GM19351 (cell line): ENCODE results near the gene CCDC102B.
A peak's percentile ranks its signal among the peaks of the same experiment; 100 is the strongest.
"Not testable (repeated sequence)": the region's sequence is repeated elsewhere in the genome, so short reads cannot be mapped to it uniquely, and the experiment has no call there.

Experiments
- ATAC-seq: cut with Tn5 transposase; IDR thresholded peaks from one replicate; pipeline ENCODE4 v1.9.1; 2021; ENCODE audit warnings: mild to moderate bottlenecking, moderate library complexity; ENCODE audit not compliant: unreplicated experiment

The CCDC102B gene

DNA sequence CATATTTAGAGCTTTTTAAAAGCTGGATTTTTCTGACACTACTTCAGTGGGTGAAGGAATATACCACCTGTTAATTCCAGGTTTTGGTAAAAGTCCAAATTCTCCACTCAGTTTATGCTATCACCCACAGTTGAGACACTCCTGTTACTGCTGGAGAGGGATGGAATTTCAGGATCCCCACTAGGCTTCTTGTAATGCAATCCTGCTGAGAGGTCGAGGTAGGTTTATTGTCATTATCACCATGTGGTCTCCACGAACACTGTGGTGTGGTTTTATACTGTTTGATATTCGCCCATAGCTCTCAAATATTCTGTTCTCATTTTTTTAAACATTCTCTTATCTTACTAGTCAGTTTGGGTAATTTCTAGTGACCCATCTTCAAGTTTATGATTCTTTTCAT, 167.9 kb downstream of the CCDC102B start:
- ATAC-seq, result no peak

DNA sequence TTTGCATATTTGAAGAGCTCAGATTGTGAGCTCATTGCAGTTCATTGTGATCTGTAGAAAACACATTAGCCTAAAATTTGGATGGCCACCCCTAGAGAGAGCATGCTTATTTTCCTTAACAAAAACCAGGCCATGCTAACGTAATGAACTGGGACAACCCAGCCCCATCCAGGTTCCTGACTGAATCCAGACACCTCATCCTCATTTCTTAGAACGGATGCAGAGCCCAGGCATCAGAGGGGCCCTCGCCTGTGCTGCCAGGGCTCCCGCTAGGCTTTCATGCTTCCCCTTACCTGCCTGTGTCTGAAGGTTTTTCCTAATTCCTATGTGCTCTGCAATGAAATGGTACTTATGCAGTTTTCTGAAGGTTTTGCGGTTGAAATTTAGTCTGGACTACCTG, 171.1 kb downstream of the CCDC102B start:
- no peak for ATAC-seq

DNA sequence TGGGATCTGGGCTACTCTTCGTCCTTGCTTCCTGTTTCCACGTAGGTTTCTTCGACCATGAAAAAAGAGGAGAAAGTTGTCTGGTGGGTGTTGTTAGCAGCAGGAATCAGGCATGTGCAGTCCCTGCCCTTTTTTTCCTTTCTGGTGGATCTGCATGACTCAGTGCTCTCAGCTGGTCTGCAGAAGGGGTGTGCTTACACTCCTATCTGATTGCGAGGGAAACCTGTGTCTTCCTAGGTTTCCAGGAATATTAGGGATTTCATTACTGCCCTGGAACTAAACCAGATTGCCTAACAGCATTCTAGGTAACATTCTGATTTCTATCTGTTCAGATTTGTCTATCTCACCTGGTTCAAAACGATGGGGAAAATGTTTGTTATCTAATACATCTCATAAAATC, 174.3 kb downstream of the CCDC102B start:
- ATAC-seq, result no peak

DNA sequence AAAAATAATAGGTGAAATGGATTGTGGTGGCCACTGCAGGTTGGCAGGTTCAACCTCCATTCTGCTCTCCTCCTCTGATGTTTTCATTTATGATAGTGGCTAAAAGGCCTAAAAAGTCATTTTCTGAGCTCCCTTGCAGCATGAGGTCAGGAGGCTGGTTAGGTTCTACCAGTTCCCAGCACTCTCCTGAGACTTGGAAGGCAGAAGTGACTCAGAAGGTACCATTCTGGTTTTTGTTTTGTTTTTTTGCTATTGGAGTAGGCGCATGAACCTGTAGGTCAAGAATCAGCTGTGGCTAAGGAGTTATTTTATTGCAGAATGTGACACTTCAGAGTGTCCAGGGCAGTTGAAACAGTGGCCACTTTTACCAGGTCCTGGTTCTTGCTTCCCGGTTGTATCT, 181.9 kb downstream of the CCDC102B start:
- no peak for ATAC-seq

DNA sequence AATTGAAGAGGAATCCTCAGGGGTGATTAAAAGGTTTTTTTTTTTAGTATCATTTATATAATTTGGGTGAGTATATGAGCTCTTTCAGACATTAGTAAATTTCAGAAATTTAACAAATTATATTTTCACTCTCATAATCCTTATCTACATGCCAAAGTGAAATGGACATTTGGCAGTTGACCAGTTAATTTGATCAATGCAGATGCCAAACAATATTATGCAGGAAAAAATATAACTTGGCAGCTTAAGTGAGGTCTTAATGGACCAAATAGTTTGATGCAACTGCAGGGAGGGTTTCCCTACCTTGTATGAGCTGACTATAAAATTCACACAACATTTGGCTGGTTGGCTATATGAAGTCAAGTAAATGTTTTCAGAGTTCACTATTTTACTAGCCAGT, 185.2 kb downstream of the CCDC102B start:
- no peak for ATAC-seq

DNA sequence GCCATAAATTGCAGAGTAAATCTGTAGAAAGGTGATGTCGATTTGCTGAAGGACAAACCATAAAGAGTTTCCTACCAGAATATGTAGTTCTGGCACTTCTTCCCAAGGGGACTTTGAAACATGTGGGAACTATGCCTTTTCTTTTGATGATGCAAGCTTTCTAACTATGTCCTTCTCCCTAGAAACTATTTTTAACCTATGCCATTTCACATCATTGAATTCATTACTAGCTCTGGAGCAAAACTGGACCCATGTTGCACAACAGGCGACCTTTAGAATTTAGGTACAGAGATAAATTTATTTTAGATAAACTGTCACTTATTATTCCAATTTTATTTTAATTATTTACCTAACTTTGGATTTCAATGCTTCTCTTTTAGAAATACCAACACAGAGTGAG, 186.5 kb downstream of the CCDC102B start:
- no peak for ATAC-seq

DNA sequence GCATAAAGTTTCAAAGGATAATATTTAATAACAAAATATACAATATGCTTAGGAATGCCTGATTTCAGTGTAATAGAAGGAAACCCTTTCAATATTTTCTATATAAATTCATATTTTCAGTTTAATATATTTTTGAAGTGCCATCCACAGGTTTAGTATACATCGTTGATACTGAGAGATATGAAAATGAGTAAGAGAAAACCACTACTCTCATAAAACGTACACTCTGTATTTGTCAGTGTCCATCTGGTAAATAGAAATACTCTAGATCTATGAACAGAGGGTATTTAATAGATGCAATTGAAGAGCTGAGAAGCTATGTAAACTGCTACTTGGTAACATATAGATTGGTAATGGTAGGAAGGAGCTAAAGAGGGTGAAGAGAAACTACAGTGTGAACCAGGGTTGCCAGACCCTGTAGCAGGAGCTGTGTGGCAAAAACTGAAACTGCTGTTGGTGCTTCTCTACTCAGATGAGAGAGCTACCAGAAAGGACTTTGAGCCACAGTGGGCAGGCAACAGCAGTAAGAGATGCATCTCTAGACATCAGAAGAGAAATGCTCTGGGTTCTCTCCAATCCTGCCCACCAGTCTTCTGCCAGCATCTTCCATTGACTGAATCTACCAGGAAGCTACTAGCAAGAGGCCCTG, 187.4 kb downstream of the CCDC102B start:
- ATAC-seq, result peak; percentile 45

DNA sequence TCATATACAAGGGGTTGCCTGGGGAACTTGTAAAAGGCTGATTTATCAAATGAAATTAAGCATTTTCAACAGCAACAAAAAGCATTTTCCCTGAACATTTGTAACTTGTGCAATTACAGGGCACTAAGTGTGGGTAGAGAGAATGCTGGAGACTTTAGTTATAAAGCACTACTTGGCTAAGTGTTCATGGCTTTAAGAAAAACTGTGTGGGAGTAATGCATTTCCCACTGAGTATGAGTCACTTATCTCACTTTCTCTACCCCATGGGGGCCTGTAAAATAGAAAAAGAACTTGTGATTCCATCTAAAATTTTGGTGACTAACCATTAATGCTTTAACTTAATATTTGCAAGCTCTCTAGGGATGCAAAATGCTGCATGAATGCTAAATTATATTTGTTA, 193.4 kb downstream of the CCDC102B start:
- peak; percentile 65 for ATAC-seq

DNA sequence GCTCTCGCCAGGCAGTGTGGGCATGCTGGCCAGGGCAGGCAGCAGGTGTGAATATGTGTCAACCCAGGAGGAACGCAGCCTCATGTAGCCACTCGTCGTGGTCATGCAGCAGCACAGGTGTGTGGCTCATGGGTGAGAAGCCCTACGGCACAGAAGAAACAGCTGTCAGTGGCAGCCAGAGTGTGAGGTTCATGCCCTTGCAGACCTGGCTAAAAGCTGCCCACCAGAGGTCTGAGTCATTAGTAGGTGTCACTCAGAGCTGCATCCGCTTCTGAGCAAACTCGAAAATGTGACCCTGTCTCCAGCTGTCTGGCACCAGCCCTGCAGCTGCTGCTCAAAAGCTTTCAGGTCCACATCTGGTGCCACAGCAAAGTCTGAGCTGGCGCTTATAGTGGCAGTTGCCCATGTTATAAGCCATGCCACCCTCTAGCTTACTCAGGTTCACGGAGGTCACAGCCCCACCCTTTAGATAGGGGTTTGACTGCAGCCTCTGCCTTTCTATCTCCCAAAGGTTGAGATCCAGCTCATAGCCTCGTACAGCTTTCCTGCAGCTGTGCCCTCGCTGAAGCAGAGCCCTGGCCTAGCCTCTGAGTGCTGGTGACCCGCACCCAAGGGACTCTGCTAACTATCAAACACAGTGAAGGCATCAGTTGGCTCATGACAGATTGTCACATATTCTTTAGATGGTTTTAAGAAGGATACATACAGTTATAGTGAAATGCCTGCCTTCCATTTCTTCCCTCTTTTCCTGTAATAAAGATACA, 195.0 kb downstream of the CCDC102B start:
- peak; percentile 74 for ATAC-seq

DNA sequence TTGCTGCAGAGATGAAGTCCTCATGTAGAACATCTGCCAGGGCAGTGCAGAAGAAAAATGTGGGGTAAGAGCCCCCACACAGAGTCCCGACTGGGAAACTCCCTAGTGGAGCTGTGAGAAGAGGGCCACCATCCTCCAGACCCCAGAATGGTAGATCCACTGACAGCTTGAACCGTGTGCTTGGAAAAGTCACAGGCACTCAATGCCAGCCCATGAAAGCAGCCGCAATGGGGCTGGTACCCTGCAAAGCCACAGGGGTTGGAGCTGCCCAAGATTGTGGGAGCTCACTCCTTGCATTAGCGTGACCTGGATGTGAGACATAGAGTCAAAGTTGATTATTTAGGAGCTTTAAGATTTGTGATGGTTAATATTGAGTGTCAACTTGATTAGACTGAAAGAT, 197.8 kb downstream of the CCDC102B start:
- ATAC-seq, result no peak

DNA sequence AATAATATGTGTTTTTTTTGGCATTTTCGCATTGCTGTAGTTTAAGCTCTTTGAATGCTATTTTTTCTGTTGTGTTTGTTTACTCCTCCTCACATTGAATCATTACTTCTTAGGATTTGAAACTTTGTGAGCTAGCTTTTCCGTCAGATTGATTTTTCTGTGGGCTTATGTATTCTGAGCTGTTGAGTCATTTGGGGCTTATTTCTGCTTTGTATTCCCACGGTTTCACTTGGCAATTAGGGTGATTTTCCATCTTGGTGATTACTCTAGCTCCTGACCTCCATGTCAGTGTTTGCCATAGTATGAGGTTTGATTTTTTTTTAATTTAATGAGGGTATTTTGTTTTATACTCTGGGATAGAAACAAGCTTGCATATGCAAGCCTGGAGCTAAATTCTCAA, 200.0 kb downstream of the CCDC102B start:
- ATAC-seq, result no peak

DNA sequence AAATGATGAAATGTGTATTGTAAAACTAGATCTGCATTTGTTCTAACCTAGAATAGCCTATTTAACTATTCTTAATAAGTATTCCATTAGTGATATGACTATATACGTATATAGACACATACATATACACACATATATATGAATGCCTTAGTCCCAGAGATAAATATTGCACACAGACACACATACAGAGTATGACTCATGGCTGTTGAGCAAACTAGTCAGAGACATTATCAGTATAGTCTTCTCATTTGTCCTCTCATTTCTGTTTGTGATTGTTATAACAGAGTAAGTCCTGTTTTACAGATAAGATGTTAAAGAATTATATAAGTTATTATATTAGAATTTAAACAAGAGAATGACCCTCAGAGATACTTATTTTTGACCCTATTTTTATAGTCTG, 202.5 kb downstream of the CCDC102B start:
- ATAC-seq, result no peak

DNA sequence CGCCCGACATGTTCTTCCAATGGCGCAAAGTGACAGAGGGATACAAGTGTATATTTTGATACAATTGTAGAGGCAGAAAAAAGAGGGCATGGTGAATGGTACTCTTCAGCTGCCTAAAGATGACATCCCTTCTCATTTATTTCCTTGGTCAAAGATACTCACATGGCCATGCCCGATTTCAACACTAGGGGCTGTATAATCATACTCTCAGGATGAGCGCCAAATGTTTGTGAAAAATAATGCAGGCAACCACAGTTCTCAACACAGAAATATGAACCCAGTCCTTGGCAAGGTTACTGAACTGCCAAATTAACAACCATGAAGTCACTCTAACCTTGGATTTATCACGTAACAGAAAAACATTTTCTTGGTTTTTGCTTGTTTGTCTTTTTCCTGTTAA, 204.4 kb downstream of the CCDC102B start:
- ATAC-seq, result no peak

DNA sequence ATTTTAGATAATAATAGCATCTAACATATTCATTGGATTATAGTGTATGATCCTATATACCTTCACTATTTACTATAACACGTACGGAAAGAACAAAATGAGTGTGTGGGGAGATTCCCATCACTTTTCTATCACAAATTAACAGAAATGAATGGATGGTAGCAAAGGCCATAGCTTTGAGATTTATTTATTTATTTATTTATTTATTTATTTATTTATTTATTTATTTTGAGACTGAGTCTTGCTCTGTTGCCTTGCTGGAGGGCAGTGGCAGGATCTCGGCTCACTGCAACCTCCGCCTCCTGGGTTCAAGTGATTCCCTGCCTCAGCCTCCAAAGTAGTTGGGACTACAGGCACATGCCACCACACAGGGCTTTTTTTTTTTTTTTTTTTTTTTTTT, 208.3 kb downstream of the CCDC102B start:
- not testable (repeated sequence) for ATAC-seq

DNA sequence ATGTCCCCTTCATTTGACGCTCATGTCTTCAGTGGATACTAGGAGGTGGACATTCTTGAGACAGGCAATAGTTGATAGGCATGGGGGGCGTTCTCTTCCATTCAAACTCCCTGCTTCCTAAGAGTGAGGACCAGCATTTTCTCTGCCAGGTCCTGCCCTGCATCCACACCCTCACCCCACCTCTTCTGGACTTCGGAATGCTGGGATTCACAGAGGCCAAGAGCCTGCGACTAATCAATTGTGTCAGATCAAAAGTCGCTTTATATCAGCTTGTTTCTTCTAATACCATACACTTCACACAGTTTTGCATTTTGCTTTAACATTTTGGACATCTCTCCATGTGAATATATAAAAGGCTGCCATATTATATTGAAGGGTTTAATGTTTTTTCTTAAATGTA, 210.7 kb downstream of the CCDC102B start:
- ATAC-seq, result no peak

DNA sequence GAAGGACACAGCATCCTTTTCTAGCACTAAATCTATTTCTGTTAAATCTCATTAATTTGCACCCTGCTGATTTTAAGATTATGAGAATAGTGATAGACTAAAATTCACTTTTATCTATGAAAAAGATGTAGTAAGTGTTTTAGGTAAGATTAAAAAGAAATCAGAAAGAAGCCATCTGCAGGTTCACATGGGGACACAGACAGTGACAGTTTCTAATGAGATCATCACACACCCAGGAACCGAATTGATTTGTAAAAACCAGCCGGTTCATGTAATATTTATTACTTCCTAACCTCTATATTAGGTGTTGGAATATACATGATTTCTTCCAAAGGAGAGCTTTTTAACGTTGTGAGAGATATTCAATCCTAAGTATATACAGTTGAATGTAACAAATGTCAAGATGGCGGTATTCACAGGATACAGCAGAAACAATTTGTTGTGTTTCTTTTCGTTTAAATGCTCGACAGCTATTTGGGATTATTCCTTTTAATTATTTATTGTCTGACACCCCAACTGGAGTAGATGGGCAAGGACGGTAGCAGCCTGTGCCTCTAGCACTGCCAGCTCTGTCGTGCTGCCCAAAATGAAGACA, 223.4 kb downstream of the CCDC102B start:
- no peak for ATAC-seq

DNA sequence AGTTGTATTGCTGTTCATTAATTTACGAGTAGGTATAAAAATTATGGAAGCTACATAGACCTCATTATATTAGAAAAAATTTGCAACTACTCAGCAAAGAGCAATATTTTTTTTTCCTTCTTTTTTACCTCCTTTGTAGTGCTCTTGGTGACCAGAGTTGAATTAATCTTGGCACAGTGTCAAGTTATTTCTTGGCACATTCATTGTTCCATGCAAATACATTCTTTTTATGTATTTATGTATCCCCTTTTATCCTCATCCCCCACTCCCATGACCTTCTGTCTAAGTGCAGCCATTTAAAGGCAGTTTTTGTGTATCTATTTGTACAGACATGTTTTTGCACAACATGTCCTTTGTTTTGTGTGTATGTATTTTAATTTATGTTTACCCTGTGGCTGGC, 224.5 kb downstream of the CCDC102B start:
- no peak for ATAC-seq

DNA sequence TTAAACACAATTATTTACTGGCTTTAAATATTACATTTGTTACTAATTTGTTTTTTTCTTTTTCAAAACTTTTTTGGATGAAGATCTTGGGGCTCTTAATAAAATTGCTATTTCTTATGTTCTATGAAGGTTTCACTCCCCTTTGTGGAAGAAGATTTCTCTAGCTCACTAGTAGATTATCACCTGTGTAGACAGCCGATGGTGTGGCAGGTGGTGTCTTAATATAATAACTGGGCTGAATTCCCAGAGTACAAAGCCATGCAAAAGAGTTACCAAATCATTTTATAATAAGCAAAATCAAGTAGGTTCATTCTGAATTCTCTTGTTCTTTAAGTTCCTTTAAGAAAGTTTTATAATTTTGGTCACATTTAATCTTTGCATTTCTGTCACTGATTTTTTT, 233.7 kb downstream of the CCDC102B start:
- ATAC-seq, result no peak

DNA sequence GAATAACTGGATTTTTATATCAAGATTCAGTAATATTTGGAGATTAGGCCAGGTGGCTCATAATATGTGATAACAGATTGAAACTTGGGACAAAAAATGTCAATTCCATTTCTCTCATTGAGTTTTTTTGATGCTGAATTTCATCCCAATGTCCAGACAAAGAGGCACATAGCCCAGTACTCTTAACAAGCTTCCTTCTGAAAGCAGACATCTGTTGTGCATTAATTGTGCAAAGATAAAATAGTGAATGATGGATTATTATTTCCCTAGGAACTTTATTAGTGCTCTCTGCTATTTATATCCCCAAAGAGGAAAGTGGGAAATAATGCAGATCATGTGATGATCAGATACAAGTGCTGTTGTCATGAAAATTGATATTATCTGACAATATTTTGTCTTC, 234.1 kb downstream of the CCDC102B start:
- ATAC-seq, result no peak

DNA sequence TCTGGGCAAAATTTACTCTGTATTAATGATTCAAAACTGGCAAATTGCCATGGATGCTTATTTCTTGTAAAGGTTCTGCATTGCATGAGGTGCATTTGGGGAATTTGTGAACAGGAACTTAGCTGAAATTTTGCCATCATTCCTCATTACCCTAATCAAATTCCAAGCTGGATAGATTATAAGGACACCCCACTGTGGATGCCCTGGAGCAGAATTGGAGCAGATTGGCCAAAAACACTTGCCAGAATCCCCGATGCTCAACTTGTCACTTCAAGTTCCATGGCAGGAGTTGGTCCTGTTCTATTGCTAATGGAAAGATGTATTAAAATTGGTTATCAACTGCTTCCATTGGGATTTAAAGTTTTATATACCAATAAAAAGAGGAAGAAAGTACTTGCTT, 237.9 kb downstream of the CCDC102B start:
- ATAC-seq, result no peak

DNA sequence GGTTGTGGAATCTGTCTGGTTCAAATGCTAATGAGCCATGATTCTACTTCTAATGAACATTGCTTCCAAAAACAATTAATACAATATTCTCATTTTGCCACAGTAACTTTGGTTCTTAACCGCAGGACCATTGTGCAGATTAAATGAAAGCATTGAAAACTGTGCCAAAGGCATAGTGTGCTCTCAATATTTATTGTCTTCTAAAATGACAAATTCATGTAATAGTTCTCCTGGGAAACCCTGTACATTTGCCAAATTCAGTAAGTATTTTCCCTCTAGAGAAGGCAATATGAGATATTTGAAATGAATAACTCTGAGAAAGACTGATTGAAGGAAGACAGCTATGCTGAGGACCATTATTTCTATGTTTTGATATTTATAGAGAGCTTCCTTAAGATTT, 246.3 kb downstream of the CCDC102B start:
- no peak for ATAC-seq

DNA sequence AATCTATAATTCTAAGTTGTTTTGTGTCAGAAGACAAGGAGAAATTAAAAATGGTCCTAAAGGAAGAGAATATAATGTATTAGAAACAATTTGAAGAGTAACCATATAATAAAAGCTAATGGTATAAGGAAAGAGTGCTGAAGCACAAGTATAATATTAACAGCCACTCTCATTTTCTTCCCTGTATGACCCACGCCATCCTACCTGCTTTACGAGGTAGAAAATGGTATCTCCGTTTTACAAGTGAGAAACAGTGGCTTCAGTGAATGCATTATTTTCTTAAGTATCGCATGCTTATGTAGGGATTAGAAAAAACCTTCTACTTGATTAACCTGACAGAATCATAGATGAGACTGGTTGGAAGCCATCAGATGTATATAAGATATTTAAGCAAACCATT, 266.2 kb downstream of the CCDC102B start:
- ATAC-seq, result no peak
